ENCODE results near the gene PRELID3B.

The PRELID3B gene

GRCh38 chr20:59032023-59032712 lies 10.4 kb downstream of the PRELID3B start, which contains the start of gene ATP5F1E:
ATP5F1E (minus strand) TSS chr20:59032335; CDS start chr20:59032251, 84 bp downstream.
- Histone ChIP-seq H2BK5ac (ENCODE audit: low read depth, low read length, poor library complexity) (peak within 1 kb of the TSS; percentile 91), H3K27me3 (ENCODE audit: insufficient read depth, low read length) (no peaks in the 10 kb centered on the region), H3K4me1 (ENCODE audit: control insufficient read depth in 1 of 2, insufficient read depth in 2 of 2, low read length in 2 of 2) (peaks cover 4 to 5% of the 10 kb centered on the region in 2 experiments), H4K91ac (ENCODE audit: low read depth, low read length) (peak within 1 kb of the TSS; percentile 100), H3K36me3 (ENCODE audit: control insufficient read depth in 1 of 2, insufficient read depth in 2 of 2, low read length in 2 of 2) (peaks cover 6 to 22% of the 10 kb centered on the region in 2 experiments), H4K12ac (ENCODE audit: low read depth, low read length) (peak within 1 kb of the TSS; percentile 98), H3K9ac (ENCODE audit: low read length) (peak within 1 kb of the TSS; percentile 97), H2BK12ac (ENCODE audit: low read length) (peak within 1 kb of the TSS; percentile 89), H3K14ac (ENCODE audit: low read length) (peak within 1 kb of the TSS; percentile 100), H3K4me3 (ENCODE audit: low read depth, low read length) (peak within 1 kb of the TSS; percentile 92), H3K4me2 (ENCODE audit: low read length) (peak within 1 kb of the TSS; percentile 98), H3K79me2 (ENCODE audit: control insufficient read depth, insufficient read depth, low read length, poor library complexity) (peaks cover 9% of the 10 kb centered on the region), H3K18ac (ENCODE audit: low read length) (peak within 1 kb of the TSS; percentile 100), H3K4ac (ENCODE audit: low read depth, low read length) (peak within 1 kb of the TSS; percentile 98), H2AK5ac (ENCODE audit: low read length) (peak within 1 kb of the TSS; percentile 91), H2BK120ac (ENCODE audit: insufficient read depth, low read length, poor library complexity) (peak within 1 kb of the TSS; percentile 99), H3K27ac (ENCODE audit: low read depth, low read length) (peak within 1 kb of the TSS; percentile 65), H2AFZ (ENCODE audit: insufficient read depth, low read length, poor library complexity) (peak within 1 kb of the TSS; percentile 100), H3K9me3 (ENCODE audit: insufficient read depth, low read depth, low read length) (no peaks in the 10 kb centered on the region), H3K79me1 (ENCODE audit: low read length) (peaks cover 6% of the 10 kb centered on the region), H4K8ac (ENCODE audit: low read depth, low read length) (peak within 1 kb of the TSS; percentile 98), H3K23ac (ENCODE audit: low read length) (peak within 1 kb of the TSS; percentile 70)
- no CpG with 5 or more reads among the region's 86 CpGs for WGBS (ENCODE audit: extremely low coverage, insufficient coverage, insufficient read length)
- peak; percentile 93 to 94 for DNase-seq

GRCh38 chr20:59031564-59032022 lies 11.0 kb downstream of the PRELID3B start:
- peaks cover 6 to 22% of the 10 kb centered on the region in 2 experiments for H3K36me3 ChIP-seq (ENCODE audit: control insufficient read depth in 1 of 2, insufficient read depth in 2 of 2, low read length in 2 of 2)
- H3K4me1 ChIP-seq (ENCODE audit: control insufficient read depth in 1 of 2, insufficient read depth in 2 of 2, low read length in 2 of 2) = peaks cover 4 to 5% of the 10 kb centered on the region in 2 experiments
- DNase-seq = peak in 1 of 2 donors; percentile 42
- H4K8ac ChIP-seq (ENCODE audit: low read depth, low read length) = peak overlapping the region; percentile 98
- peak overlapping the region; percentile 99 for H2BK120ac ChIP-seq (ENCODE audit: insufficient read depth, low read length, poor library complexity)
- peak overlapping the region; percentile 91 for H2BK5ac ChIP-seq (ENCODE audit: low read depth, low read length, poor library complexity)
- no peaks in the 10 kb centered on the region for H3K9me3 ChIP-seq (ENCODE audit: insufficient read depth, low read depth, low read length)
- peaks cover 9% of the 10 kb centered on the region for H3K79me2 ChIP-seq (ENCODE audit: control insufficient read depth, insufficient read depth, low read length, poor library complexity)
- H2AK5ac ChIP-seq (ENCODE audit: low read length) = peak overlapping the region; percentile 91
- H2BK12ac ChIP-seq (ENCODE audit: low read length) = peak overlapping the region; percentile 17
- peak overlapping the region; percentile 92 for H3K4me3 ChIP-seq (ENCODE audit: low read depth, low read length)
- H3K27me3 ChIP-seq (ENCODE audit: insufficient read depth, low read length) = no peaks in the 10 kb centered on the region
- H3K4me2 ChIP-seq (ENCODE audit: low read length) = peak overlapping the region; percentile 71
- H3K9ac ChIP-seq (ENCODE audit: low read length) = peak overlapping the region; percentile 97
- peak overlapping the region; percentile 100 for H3K18ac ChIP-seq (ENCODE audit: low read length)
- peak overlapping the region; percentile 98 for H4K12ac ChIP-seq (ENCODE audit: low read depth, low read length)
- H4K91ac ChIP-seq (ENCODE audit: low read depth, low read length) = peak overlapping the region; percentile 100
- peak overlapping the region; percentile 100 for H3K14ac ChIP-seq (ENCODE audit: low read length)
- no peak overlapping the region for H3K27ac ChIP-seq (ENCODE audit: low read depth, low read length)
- H3K23ac ChIP-seq (ENCODE audit: low read length) = no peak overlapping the region
- peak overlapping the region; percentile 98 for H3K4ac ChIP-seq (ENCODE audit: low read depth, low read length)
- H3K79me1 ChIP-seq (ENCODE audit: low read length) = peaks cover 6% of the 10 kb centered on the region
- WGBS (ENCODE audit: extremely low coverage, insufficient coverage, insufficient read length) = no CpG with 5 or more reads among the region's 13 CpGs
- H2AFZ ChIP-seq (ENCODE audit: insufficient read depth, low read length, poor library complexity) = peak overlapping the region; percentile 100

- Histone ChIP-seq H3K4me2 (ENCODE audit: low read length) (peak overlapping the region; percentile 71), H3K4me1 (ENCODE audit: control insufficient read depth in 1 of 2, insufficient read depth in 2 of 2, low read length in 2 of 2) (peaks cover 4 to 5% of the 10 kb centered on the region in 2 experiments), H3K4me3 (ENCODE audit: low read depth, low read length) (peak overlapping the region; percentile 92), H2BK120ac (ENCODE audit: insufficient read depth, low read length, poor library complexity) (no peak overlapping the region), H4K8ac (ENCODE audit: low read depth, low read length) (peak overlapping the region; percentile 43), H2BK5ac (ENCODE audit: low read depth, low read length, poor library complexity) (peak overlapping the region; percentile 37), H2BK12ac (ENCODE audit: low read length) (peak overlapping the region; percentile 17), H2AFZ (ENCODE audit: insufficient read depth, low read length, poor library complexity) (no peak overlapping the region), H3K79me2 (ENCODE audit: control insufficient read depth, insufficient read depth, low read length, poor library complexity) (peaks cover 9% of the 10 kb centered on the region), H3K9me3 (ENCODE audit: insufficient read depth, low read depth, low read length) (no peaks in the 10 kb centered on the region), H3K23ac (ENCODE audit: low read length) (peak overlapping the region; percentile 70), H3K36me3 (ENCODE audit: control insufficient read depth in 1 of 2, insufficient read depth in 2 of 2, low read length in 2 of 2) (peaks cover 6 to 19% of the 10 kb centered on the region in 2 experiments), H3K27me3 (ENCODE audit: insufficient read depth, low read length) (no peaks in the 10 kb centered on the region), H3K4ac (ENCODE audit: low read depth, low read length) (peak overlapping the region; percentile 98), H2AK5ac (ENCODE audit: low read length) (peak overlapping the region; percentile 91), H3K18ac (ENCODE audit: low read length) (peak overlapping the region; percentile 89), H4K12ac (ENCODE audit: low read depth, low read length) (no peak overlapping the region), H3K14ac (ENCODE audit: low read length) (peak overlapping the region; percentile 25), H3K79me1 (ENCODE audit: low read length) (peaks cover 6% of the 10 kb centered on the region), H3K9ac (ENCODE audit: low read length) (peak overlapping the region; percentile 55), H4K91ac (ENCODE audit: low read depth, low read length) (no peak overlapping the region), H3K27ac (ENCODE audit: low read depth, low read length) (no peak overlapping the region)
- no CpG with 5 or more reads among the region's 7 CpGs for WGBS (ENCODE audit: extremely low coverage, insufficient coverage, insufficient read length)
- no peak for DNase-seq
These were observed 11.5 kb downstream of the PRELID3B start for GRCh38 chr20:59030911-59031563.

GRCh38 chr20:59028812-59029211 lies 13.8 kb downstream of the PRELID3B start:
- Histone ChIP-seq H3K23ac (ENCODE audit: low read length) (no peak overlapping the region), H3K4ac (ENCODE audit: low read depth, low read length) (no peak overlapping the region), H2BK5ac (ENCODE audit: low read depth, low read length, poor library complexity) (no peak overlapping the region), H3K9ac (ENCODE audit: low read length) (no peak overlapping the region), H3K14ac (ENCODE audit: low read length) (no peak overlapping the region), H4K12ac (ENCODE audit: low read depth, low read length) (no peak overlapping the region), H3K4me2 (ENCODE audit: low read length) (no peak overlapping the region), H3K79me2 (ENCODE audit: control insufficient read depth, insufficient read depth, low read length, poor library complexity) (peaks cover 9% of the 10 kb centered on the region), H3K27ac (ENCODE audit: low read depth, low read length) (no peak overlapping the region), H2AK5ac (ENCODE audit: low read length) (no peak overlapping the region), H2BK12ac (ENCODE audit: low read length) (no peak overlapping the region), H3K27me3 (ENCODE audit: insufficient read depth, low read length) (no peaks in the 10 kb centered on the region), H2AFZ (ENCODE audit: insufficient read depth, low read length, poor library complexity) (no peak overlapping the region), H2BK120ac (ENCODE audit: insufficient read depth, low read length, poor library complexity) (no peak overlapping the region), H4K91ac (ENCODE audit: low read depth, low read length) (no peak overlapping the region), H3K9me3 (ENCODE audit: insufficient read depth, low read depth, low read length) (no peaks in the 10 kb centered on the region), H3K79me1 (ENCODE audit: low read length) (peaks cover 6% of the 10 kb centered on the region), H3K18ac (ENCODE audit: low read length) (no peak overlapping the region), H3K4me3 (ENCODE audit: low read depth, low read length) (no peak overlapping the region), H3K36me3 (ENCODE audit: control insufficient read depth in 1 of 2, insufficient read depth in 2 of 2, low read length in 2 of 2) (peaks cover 11 to 23% of the 10 kb centered on the region in 2 experiments), H3K4me1 (ENCODE audit: control insufficient read depth in 1 of 2, insufficient read depth in 2 of 2, low read length in 2 of 2) (peaks cover 4 to 5% of the 10 kb centered on the region in 2 experiments), H4K8ac (ENCODE audit: low read depth, low read length) (no peak overlapping the region)
- no peak for DNase-seq
- WGBS (ENCODE audit: extremely low coverage, insufficient coverage, insufficient read length) = no CpG with 5 or more reads among the region's 2 CpGs

All from trophoblast cell (in vitro differentiated cells and primary cell).